Measurements from ENCODE around the gene TNIK. TPM values are rescaled to one million over a fixed set of nuclear protein-coding genes. Genes with fewer than 3 reads are reported as not detected.

TNIK gene
- total RNA-seq, 2 donors from 2014 or later = 9.0 to 11.6 TPM

GRCh38 chr3:171135549-171135948, 324.7 kb downstream of the TNIK start:
- Histone ChIP-seq H3K9me3 (no peaks in the 10 kb centered on the region), H3K4me1 (no peaks in the 10 kb centered on the region), H3K27ac (no peak overlapping the region), H3K27me3 (no peaks in the 10 kb centered on the region), H3K36me3 (peaks cover 4% of the 10 kb centered on the region), H3K4me3 (no peak overlapping the region)
- TF ChIP-seq CTCF (IDR thresholded peaks at IDR 0.05) = no peak
- no peak for DNase-seq (ENCODE audit: low spot score)

GRCh38 chr3:171133796-171134569, 326.2 kb downstream of the TNIK start:
- no peak for DNase-seq (ENCODE audit: low spot score)
- Histone ChIP-seq H3K4me1 (no peaks in the 10 kb centered on the region), H3K9me3 (no peaks in the 10 kb centered on the region), H3K36me3 (peaks cover 4% of the 10 kb centered on the region), H3K27ac (no peak overlapping the region), H3K4me3 (no peak overlapping the region), H3K27me3 (no peaks in the 10 kb centered on the region)
- TF ChIP-seq CTCF (IDR thresholded peaks at IDR 0.05) = no peak

DNA sequence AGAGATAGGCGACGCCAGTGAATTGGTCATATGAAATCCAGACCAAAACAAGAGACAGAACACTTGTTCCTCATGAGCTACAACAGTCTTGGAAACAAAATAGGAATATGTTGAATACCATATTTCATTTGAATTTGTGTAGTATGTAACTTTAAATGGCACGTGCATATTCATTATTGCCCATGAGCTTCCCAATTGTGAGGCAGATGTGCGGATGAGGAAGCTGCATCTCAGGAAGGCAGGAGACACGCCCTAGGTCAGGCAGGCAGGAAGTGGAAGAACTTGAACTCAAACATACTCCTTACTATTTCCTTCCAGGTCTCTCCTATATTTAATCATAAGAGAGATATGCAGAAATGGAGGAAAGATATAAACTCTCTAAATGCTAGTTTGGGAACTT, 326.9 kb downstream of the TNIK start:
- no peak for TF ChIP-seq CTCF (IDR thresholded peaks at IDR 0.05)
- H3K27ac ChIP-seq = no peak overlapping the region
- H3K27me3 ChIP-seq = no peaks in the 10 kb centered on the region
- peaks cover 4% of the 10 kb centered on the region for H3K36me3 ChIP-seq
- DNase-seq (ENCODE audit: low spot score) = no peak
- no peak overlapping the region for H3K4me3 ChIP-seq
- H3K4me1 ChIP-seq = no peaks in the 10 kb centered on the region
- H3K9me3 ChIP-seq = no peaks in the 10 kb centered on the region

- H3K4me1 ChIP-seq = no peaks in the 10 kb centered on the region
- DNase-seq (ENCODE audit: low spot score) = no peak
- H3K9me3 ChIP-seq = no peaks in the 10 kb centered on the region
- no peak overlapping the region for H3K4me3 ChIP-seq
- H3K27ac ChIP-seq = no peak overlapping the region
- H3K27me3 ChIP-seq = no peaks in the 10 kb centered on the region
- H3K36me3 ChIP-seq = peaks cover 1% of the 10 kb centered on the region
- no peak for TF ChIP-seq CTCF (IDR thresholded peaks at IDR 0.05)
Measured at GRCh38 chr3:171132873-171133272, 327.3 kb downstream of the TNIK start.

GRCh38 chr3:171129827-171130226, 330.4 kb downstream of the TNIK start:
- Histone ChIP-seq H3K9me3 (no peaks in the 10 kb centered on the region), H3K27ac (no peak overlapping the region)

More at GRCh38 chr3:171129827-171130226, 330.4 kb downstream of the TNIK start:
- no peak for DNase-seq (ENCODE audit: low spot score)
- TF ChIP-seq CTCF (IDR thresholded peaks at IDR 0.05) = no peak
- Histone ChIP-seq H3K4me1 (no peaks in the 10 kb centered on the region), H3K27me3 (no peaks in the 10 kb centered on the region), H3K36me3 (peaks cover 3% of the 10 kb centered on the region), H3K4me3 (no peak overlapping the region)

Measured in right atrium auricular region (tissue), 2 donors.